HL-60/S4 treated with phorbol 12-myristate 13-acetate at 8.2 ng/mL for 4 days and 3 days (cell line): ENCODE measurements around the gene PCDHGB4.
"Not testable (repeated sequence)": the region's sequence is repeated elsewhere in the genome, so short reads cannot be mapped to it uniquely, and the experiment has no call there.

Experiments used
- in situ Hi-C: fragments of 300-500 bp; cut with MboI; formaldehyde crosslinking; loops from 2 replicates; pipeline ENCODE4 v1.15.0; 2022; ENCODE audit warnings: low sequenced_read_pairs

PCDHGB4 gene

DNA sequence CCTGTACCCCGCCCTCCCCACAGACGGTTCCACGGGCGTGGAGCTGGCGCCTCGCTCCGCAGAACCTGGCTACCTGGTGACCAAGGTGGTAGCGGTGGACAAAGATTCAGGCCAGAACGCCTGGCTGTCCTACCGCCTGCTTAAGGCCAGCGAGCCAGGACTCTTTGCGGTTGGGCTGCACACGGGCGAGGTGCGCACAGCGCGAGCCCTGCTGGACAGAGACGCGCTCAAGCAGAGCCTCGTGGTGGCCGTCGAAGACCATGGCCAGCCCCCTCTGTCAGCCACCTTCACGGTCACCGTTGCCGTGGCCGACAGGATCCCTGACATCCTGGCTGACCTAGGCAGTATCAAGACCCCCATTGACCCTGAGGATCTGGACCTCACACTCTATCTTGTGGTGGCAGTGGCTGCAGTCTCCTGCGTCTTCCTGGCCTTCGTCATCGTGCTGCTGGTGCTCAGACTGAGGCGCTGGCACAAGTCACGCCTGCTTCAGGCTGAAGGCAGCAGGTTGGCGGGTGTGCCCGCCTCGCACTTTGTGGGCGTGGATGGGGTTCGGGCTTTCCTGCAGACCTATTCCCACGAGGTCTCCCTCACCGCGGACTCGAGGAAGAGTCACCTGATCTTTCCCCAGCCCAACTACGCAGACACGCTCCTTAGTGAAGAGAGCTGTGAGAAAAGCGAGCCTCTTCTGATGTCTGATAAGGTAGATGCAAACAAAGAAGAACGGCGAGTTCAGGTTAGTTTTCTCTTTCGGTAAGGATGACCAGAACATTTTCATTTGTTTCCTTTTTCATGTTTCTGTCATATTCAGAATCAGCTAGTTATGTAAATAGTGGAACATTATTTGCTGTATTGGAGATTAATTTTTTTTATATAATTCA lies 21.2 kb upstream of the PCDHGB4 start:
- in situ Hi-C loops: no loop called here

- in situ Hi-C loops: no loop called here
These were observed 17.3 kb upstream of the PCDHGB4 start, which contains the start of gene PCDHGB3 for GRCh38 chr5:141369994-141370848. Gene PCDHGB3, plus strand, starts transcription at chr5:141370242. Its CDS starts 153 bp downstream, at chr5:141370395.

- in situ Hi-C loops: no loop called here
These were observed 15.7 kb upstream of the PCDHGB4 start for GRCh38 chr5:141371572-141372475.

DNA sequence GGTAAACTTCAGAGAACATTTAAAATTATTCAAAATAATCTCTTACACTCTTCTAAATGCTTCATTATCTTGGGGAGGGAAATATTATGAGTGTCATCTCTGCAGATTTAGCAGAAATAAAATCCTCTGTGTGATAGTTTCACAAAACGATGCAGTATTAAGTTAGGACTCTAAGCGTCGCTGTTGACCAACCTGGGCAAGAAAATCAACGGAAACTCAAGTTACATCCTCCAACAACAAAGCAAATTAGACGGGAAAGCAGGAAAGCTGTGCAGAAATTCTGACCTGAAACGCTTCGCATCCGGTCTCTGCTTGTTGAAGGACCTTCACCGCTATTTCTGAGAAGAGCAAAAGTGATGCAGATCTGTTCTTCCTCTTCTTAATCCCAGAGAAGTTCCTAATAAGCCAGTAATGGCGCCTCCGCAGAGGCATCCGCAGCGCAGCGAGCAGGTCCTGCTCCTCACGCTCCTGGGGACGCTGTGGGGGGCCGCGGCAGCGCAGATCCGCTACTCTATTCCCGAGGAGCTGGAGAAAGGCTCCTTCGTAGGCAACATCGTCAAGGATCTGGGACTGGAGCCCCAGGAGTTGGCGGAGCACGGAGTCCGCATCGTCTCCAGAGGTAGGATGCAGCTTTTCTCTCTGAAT lies 13.7 kb upstream of the PCDHGB4 start, which contains the start of gene PCDHGA6:
PCDHGA6 (plus strand) TSS at position 219 of the 645 bp plus-strand sequence; CDS start at position 412, 193 bp downstream.
- in situ Hi-C loops: no loop called here

- in situ Hi-C loops: no loop called here
These were observed 12.9 kb upstream of the PCDHGB4 start for GRCh38 chr5:141374627-141375026.

GRCh38 chr5:141375444-141376155 lies 11.9 kb upstream of the PCDHGB4 start:
- in situ Hi-C loops: not testable (repeated sequence)

GRCh38 chr5:141382469-141383294 lies 4.8 kb upstream of the PCDHGB4 start, which contains the start of gene PCDHGA7:
Gene PCDHGA7, plus strand, starts transcription at chr5:141382742. Its CDS starts 158 bp downstream, at chr5:141382900.
- in situ Hi-C loops: no loop called here

GRCh38 chr5:141383345-141383744 lies 4.2 kb upstream of the PCDHGB4 start:
- in situ Hi-C loops: no loop called here

- in situ Hi-C loops: no loop called here
These were observed 2.8 kb upstream of the PCDHGB4 start for GRCh38 chr5:141384471-141385267.

- in situ Hi-C loops: no loop called here
These were observed 1.2 kb downstream of the PCDHGB4 start for GRCh38 chr5:141388661-141389060.

DNA sequence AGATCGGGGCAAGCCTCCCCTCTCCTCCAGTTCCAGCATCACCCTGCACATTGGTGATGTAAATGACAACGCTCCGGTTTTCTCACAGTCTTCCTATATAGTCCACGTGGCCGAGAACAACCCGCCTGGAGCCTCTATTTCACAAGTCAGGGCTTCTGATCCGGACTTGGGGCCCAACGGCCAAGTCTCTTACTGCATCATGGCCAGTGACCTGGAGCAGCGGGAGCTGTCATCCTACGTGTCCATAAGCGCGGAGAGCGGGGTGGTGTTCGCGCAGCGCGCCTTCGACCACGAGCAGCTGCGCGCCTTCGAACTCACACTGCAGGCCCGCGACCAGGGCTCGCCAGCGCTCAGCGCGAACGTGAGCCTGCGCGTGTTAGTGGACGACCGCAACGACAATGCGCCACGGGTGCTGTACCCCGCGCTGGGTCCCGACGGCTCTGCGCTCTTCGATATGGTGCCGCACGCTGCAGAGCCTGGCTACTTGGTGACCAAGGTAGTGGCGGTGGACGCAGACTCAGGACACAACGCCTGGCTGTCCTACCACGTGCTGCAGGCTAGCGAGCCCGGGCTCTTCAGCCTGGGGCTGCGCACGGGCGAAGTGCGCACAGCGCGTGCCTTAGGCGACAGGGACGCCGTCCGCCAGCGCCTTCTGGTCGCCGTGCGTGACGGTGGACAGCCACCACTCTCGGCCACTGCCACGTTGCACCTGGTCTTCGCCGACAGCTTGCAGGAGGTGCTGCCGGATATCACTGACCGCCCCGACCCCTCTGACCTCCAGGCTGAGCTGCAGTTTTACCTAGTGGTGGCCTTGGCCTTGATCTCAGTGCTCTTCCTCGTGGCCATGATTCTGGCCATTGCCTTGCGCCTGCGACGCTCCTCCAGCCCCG lies 1.9 kb downstream of the PCDHGB4 start:
- in situ Hi-C loops: no loop called here

DNA sequence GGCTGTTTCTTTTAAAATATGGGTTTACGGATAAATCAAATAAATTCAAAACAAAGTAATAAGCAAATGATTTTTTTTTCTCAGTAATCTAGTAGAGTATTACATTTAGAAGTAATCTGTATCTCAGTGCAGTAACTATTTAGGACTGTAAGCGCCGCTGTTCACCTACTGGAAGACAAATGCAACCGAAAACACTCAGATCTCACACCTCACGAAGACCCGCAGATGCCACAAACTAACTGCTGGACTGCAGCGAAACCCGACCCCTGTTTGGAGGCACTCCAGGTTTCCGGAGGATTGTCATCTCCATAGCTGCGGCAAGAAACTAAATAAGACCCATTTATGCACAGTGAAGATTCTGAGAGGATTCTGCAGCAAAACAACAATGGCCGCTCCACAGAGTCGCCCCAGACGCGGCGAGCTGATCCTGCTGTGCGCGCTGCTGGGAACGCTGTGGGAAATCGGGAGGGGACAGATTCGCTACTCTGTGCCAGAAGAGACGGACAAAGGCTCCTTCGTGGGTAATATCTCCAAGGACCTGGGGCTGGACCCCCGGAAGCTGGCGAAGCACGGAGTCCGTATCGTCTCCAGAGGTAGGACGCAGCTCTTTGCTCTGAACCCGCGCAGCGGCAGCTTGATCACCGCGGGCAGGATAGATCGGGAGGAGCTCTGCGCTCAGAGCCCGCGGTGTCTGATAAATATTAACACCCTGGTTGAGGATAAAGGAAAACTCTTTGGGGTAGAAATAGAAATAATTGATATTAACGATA lies 5.1 kb downstream of the PCDHGB4 start, which contains the start of gene PCDHGA8:
PCDHGA8 (plus strand) TSS at position 205 of the 770 bp plus-strand sequence; CDS start at position 386, 181 bp downstream.
- in situ Hi-C loops: no loop called here

DNA sequence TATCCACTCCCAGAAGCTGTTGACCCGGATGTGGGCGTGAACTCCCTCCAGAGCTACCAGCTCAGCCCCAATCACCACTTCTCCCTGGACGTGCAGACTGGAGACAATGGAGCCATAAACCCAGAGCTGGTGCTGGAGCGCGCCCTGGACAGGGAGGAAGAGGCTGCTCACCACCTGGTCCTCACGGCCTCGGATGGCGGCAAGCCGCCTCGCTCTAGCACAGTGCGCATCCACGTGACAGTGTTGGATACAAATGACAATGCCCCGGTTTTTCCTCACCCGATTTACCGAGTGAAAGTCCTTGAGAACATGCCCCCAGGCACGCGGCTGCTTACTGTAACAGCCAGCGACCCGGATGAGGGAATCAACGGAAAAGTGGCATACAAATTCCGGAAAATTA lies 5.8 kb downstream of the PCDHGB4 start:
- in situ Hi-C loops: no loop called here

DNA sequence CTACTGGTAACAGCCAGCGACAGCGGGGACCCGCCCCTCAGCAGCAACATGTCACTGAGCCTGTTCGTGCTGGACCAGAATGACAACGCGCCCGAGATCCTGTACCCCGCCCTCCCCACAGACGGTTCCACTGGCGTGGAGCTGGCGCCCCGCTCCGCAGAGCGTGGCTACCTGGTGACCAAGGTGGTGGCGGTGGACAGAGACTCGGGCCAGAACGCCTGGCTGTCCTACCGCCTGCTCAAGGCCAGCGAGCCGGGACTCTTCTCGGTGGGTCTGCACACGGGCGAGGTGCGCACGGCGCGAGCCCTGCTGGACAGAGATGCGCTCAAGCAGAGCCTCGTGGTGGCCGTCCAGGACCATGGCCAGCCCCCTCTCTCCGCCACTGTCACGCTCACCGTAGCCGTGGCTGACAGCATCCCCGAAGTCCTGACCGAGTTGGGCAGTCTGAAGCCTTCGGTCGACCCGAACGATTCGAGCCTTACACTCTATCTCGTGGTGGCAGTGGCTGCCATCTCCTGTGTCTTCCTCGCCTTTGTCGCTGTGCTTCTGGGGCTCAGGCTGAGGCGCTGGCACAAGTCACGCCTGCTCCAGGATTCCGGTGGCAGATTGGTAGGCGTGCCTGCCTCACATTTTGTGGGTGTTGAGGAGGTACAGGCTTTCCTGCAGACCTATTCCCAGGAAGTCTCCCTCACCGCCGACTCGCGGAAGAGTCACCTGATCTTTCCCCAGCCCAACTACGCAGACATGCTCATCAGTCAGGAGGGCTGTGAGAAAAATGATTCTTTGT lies 7.1 kb downstream of the PCDHGB4 start:
- in situ Hi-C loops: not testable (repeated sequence)
